ENCODE results near the gene TMEM37. TPM values are rescaled to one million over a fixed set of nuclear protein-coding genes. Genes with fewer than 3 reads are reported as not detected.

Gene TMEM37
- total and polyA plus RNA-seq, 2 donors from 2014 or later = 59.4 to 221 TPM

DNA sequence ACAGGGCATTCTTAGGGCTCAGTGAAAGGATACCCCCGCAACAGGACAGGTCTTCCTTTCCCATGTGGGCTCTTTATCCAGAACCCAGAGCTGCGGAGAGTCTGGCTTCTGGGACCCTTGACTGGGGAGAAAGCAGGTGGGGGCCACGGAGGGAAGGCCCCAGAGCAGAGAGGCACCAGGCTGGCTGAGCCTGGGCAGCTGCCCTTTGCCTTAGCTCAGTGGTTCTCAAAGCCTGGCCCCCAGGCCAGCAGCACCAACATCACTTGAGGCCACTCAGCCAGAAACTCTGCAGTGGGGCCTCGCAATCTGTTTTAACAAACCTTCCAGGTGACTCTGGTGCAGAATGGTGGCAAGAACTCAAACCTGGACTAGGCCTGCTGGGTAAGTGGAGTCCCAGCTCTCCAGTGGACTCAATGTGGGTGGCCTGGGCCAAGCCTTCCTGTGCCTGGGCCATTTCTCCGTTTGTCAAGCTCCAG lies 1.6 kb upstream of the TMEM37 start:
- H3K9me3 ChIP-seq (ENCODE audit: control insufficient read depth in 2 of 3, insufficient read depth in 1 of 3, low read length in 3 of 3) = no peaks in the 10 kb centered on the region
- peak overlapping the region; percentile 97 to 99 for H3K27ac ChIP-seq (ENCODE audit: low read depth in 2 of 2, low read length in 2 of 2)
- intact Hi-C loops (cut with DNase I) = no loop called here
- H3K4me3 ChIP-seq (ENCODE audit: low read length in 3 of 3) = peak overlapping the region in 2 of 3 donors; percentile 57 to 86
- TF ChIP-seq, protein P1, sequence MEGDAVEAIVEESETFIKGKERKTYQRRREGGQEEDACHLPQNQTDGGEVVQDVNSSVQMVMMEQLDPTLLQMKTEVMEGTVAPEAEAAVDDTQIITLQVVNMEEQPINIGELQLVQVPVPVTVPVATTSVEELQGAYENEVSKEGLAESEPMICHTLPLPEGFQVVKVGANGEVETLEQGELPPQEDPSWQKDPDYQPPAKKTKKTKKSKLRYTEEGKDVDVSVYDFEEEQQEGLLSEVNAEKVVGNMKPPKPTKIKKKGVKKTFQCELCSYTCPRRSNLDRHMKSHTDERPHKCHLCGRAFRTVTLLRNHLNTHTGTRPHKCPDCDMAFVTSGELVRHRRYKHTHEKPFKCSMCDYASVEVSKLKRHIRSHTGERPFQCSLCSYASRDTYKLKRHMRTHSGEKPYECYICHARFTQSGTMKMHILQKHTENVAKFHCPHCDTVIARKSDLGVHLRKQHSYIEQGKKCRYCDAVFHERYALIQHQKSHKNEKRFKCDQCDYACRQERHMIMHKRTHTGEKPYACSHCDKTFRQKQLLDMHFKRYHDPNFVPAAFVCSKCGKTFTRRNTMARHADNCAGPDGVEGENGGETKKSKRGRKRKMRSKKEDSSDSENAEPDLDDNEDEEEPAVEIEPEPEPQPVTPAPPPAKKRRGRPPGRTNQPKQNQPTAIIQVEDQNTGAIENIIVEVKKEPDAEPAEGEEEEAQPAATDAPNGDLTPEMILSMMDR (IDR thresholded peaks at IDR 0.05; ENCODE audit: borderline replicate concordance, extremely low read depth, insufficient read depth) = no peak
- no peaks in the 10 kb centered on the region for H3K27me3 ChIP-seq (ENCODE audit: control insufficient read depth, insufficient read depth, low read length)
- no peak for FAIRE-seq
- peak overlapping the region in 1 of 3 donors; percentile 96 for H3K9ac ChIP-seq (ENCODE audit: low read length in 3 of 3)
- peak in 2 of 5 donors; percentile 42 to 55 for DNase-seq
- H3K36me3 ChIP-seq (ENCODE audit: control insufficient read depth in 2 of 3, insufficient read depth in 3 of 3, low read length in 3 of 3) = no peaks in the 10 kb centered on the region
- peaks cover 0 to 48% (median 29%) of the 10 kb centered on the region in 3 donors for H3K4me1 ChIP-seq (ENCODE audit: control insufficient read depth in 2 of 3, insufficient read depth in 2 of 3, low read depth in 1 of 3, low read length in 3 of 3)

DNA sequence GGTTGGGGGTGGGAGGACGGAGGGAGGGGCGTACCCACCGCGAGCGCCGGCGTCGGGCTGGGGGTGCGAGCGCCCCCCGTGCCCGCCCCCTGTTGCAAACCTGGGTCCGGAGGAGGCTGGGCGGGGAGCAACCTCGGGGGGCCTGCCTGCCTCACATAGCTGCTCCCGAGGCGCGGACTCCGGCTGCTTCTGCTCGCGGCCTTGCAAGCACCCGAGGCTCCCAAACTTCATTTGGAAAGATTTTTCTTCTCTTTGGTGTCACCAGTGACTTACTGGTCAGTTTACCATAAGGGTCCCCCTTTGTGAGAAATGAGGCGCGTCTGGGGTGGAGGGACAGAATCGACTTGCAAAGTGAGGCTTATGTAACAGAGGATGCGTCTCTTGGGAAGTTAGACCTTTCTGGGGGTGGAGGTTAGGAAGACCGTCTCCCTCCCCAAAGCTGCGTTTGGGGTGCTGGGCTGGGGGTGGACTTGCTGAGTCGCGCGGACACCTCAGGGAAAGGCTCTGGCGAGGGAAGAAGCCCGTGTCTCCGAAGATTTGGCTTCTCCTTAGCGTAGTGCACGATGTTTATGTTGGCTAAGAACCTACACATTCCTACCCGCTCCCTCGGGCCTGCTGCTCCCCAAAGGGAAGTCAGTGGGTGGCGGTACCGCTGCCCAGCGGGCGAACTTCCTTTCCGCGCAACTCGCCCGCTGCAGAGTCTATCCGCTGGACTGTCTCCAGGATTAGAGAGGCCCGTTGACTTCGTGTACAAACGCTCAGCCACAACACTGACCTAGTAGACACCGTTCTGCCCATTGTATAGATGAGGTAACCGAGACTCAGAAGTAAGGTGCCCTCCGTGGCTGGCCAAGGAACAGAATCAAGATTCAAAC lies 559 bp downstream of the TMEM37 start:
- DNase-seq (peak in 3 of 5 donors; percentile 42 to 78 (median 53)), FAIRE-seq (no peak)
- H3K4me1 ChIP-seq (ENCODE audit: control insufficient read depth in 2 of 3, insufficient read depth in 2 of 3, low read depth in 1 of 3, low read length in 3 of 3) = peaks cover 0 to 49% (median 24%) of the 10 kb centered on the region in 3 donors
- no peaks in the 10 kb centered on the region for H3K36me3 ChIP-seq (ENCODE audit: control insufficient read depth in 2 of 3, insufficient read depth in 3 of 3, low read length in 3 of 3)
- H3K27ac ChIP-seq (ENCODE audit: low read depth in 2 of 2, low read length in 2 of 2) = peak overlapping the region; percentile 95 to 97
- no peaks in the 10 kb centered on the region for H3K9me3 ChIP-seq (ENCODE audit: control insufficient read depth in 2 of 3, insufficient read depth in 1 of 3, low read length in 3 of 3)
- peak overlapping the region; percentile 61 to 99 (median 90) for H3K9ac ChIP-seq (ENCODE audit: low read length in 3 of 3)
- TF ChIP-seq, protein P1 (IDR thresholded peaks at IDR 0.05; ENCODE audit: borderline replicate concordance, extremely low read depth, insufficient read depth) = no peak
- H3K4me3 ChIP-seq (ENCODE audit: low read length in 3 of 3) = peak overlapping the region; percentile 71 to 97 (median 90)
- no peaks in the 10 kb centered on the region for H3K27me3 ChIP-seq (ENCODE audit: control insufficient read depth, insufficient read depth, low read length)
- intact Hi-C loops (cut with DNase I) = no loop called here

DNA sequence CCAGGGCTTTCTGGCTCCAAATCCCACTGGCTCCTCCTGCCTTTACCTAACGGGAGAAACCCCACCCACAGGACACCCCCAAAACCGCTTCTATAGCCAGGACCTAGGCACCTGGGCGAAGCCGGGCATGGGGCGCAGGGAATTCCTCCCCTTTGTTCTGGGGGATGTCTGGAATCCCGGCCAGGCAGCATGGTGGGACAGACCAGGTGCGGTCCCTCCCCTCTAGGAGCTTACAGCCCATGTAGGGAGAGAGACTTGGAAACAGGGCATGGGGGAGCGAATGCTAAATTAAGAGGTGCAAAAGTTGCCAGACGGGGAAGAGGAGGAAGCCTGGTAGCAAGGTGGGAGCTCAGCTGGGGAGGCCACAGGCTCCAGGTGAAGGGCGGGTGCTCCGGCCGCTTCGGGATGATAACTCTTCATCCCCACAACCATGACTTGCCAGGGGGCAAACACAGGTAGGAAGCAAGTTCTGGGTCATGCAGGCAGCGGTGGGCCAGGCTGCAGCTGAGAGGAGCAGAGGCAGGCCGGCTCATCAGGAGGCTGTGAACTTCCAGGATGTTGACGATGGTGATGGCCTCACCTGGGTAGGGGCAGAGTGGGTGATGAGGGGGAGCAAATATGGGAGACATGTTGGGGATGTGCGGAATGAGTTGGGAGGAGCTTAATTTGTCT lies 1.3 kb downstream of the TMEM37 start:
- H3K4me1 ChIP-seq (ENCODE audit: control insufficient read depth in 2 of 3, insufficient read depth in 2 of 3, low read depth in 1 of 3, low read length in 3 of 3) = peaks cover 0 to 47% (median 28%) of the 10 kb centered on the region in 3 donors
- TF ChIP-seq, protein P1 (IDR thresholded peaks at IDR 0.05; ENCODE audit: borderline replicate concordance, extremely low read depth, insufficient read depth) = no peak
- H3K4me3 ChIP-seq (ENCODE audit: low read length in 3 of 3) = peak overlapping the region; percentile 71 to 97 (median 90)
- H3K9ac ChIP-seq (ENCODE audit: low read length in 3 of 3) = peak overlapping the region in 2 of 3 donors; percentile 90 to 99
- no peaks in the 10 kb centered on the region for H3K9me3 ChIP-seq (ENCODE audit: control insufficient read depth in 2 of 3, insufficient read depth in 1 of 3, low read length in 3 of 3)
- DNase-seq (no peak), FAIRE-seq (no peak)
- intact Hi-C loops (cut with DNase I) = no loop called here
- no peaks in the 10 kb centered on the region for H3K27me3 ChIP-seq (ENCODE audit: control insufficient read depth, insufficient read depth, low read length)
- H3K36me3 ChIP-seq (ENCODE audit: control insufficient read depth in 2 of 3, insufficient read depth in 3 of 3, low read length in 3 of 3) = no peaks in the 10 kb centered on the region
- H3K27ac ChIP-seq (ENCODE audit: low read depth in 2 of 2, low read length in 2 of 2) = peak overlapping the region; percentile 95 to 97

Data from kidney (tissue), 14 donors.